SIG-M5 treated with dmso at 0.1 percent for 504 hours (cell line): ENCODE data around the gene HDHD3.
"Not testable (repeated sequence)": the region's sequence is repeated elsewhere in the genome, so short reads cannot be mapped to it uniquely, and the experiment has no call there.

Source experiments
- DNase-seq: peaks from one replicate; lab custom pipeline; 2025; ENCODE audit not compliant: unreplicated experiment; lab: John Stamatoyannopoulos, UW

Gene HDHD3

GRCh38 chr9:113390192-113390960, 13.6 kb upstream of the HDHD3 start:
- no peak for DNase-seq

GRCh38 chr9:113389451-113389850, 12.7 kb upstream of the HDHD3 start:
- DNase-seq: no peak

GRCh38 chr9:113388833-113389232, 12.0 kb upstream of the HDHD3 start:
- no peak for DNase-seq

GRCh38 chr9:113387560-113388230, 10.9 kb upstream of the HDHD3 start:
- no peak for DNase-seq

GRCh38 chr9:113386571-113387393, 10.0 kb upstream of the HDHD3 start:
- peak; percentile 58 for DNase-seq

- DNase-seq: peak; percentile 73
These were observed 5.2 kb upstream of the HDHD3 start for GRCh38 chr9:113381909-113382411.

- not testable (repeated sequence) for DNase-seq
These were observed 4.7 kb upstream of the HDHD3 start for GRCh38 chr9:113381441-113381840.

GRCh38 chr9:113380869-113381378, 4.1 kb upstream of the HDHD3 start:
- no peak for DNase-seq

GRCh38 chr9:113379829-113380210, 3.0 kb upstream of the HDHD3 start:
- DNase-seq: not testable (repeated sequence)

- not testable (repeated sequence) for DNase-seq
These were observed 2.5 kb upstream of the HDHD3 start for GRCh38 chr9:113379094-113379828.

GRCh38 chr9:113375057-113376023, 1.4 kb downstream of the HDHD3 start:
- DNase-seq: no peak

GRCh38 chr9:113373676-113374392, 3.0 kb downstream of the HDHD3 start:
- DNase-seq: no peak

- DNase-seq: no peak
These were observed 3.5 kb downstream of the HDHD3 start for GRCh38 chr9:113373256-113373655.

GRCh38 chr9:113372059-113372458, 4.7 kb downstream of the HDHD3 start:
- DNase-seq: no peak

- DNase-seq: no peak
These were observed 5.9 kb downstream of the HDHD3 start for GRCh38 chr9:113370806-113371325.

- no peak for DNase-seq
These were observed 7.0 kb downstream of the HDHD3 start for GRCh38 chr9:113369855-113370140.

GRCh38 chr9:113368982-113369854, 7.6 kb downstream of the HDHD3 start:
- no peak for DNase-seq
